ENCODE measurements around the gene KTN1. TPM values are rescaled to one million over a fixed set of nuclear protein-coding genes. Genes with fewer than 3 reads are reported as not detected.

The KTN1 gene
- polyA plus RNA-seq, 3 donors, result 4.6 to 31.4 (median 17.9) TPM

DNA sequence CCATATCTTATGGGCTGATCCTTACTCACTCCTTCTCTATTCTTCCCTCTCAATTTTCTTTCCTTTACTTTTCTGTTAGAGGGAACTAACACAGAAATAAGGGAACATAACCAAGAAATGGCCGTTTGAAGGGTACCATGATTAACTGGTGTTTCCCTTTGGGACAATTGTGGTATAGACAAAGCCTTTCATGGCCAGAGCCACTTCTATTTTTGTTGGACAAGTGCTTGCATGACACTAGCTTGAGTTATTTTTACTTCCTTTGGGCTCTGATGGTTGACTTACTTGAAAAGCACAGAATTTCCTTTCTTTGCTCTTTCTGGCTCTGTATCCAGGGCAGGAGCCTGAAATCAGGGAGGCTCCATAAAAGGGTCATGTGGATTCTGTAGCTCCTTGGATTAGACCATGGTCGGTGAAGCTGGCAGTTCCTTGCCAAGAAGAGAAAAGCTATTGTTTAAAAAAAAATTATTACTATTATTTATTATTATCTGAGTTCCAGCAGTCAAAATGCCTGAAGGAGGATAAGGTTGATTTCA is 130.6 kb downstream of the KTN1 start:
- Mint-ChIP-seq H3K4me1 (peaks cover 34% of the 10 kb centered on the region), H3K27ac (no peak overlapping the region), H3K9me3 (peaks cover 0 to 4% (median 0%) of the 10 kb centered on the region in 7 donors), H3K4me3 (no peak overlapping the region), H3K27me3 (ENCODE audit: low read depth in 3 of 3) (peaks cover 0 to 4% (median 0%) of the 10 kb centered on the region in 3 donors), H3K36me3 (no peaks in the 10 kb centered on the region)
- Histone ChIP-seq H3K27ac (ENCODE audit: low read depth in 1 of 2, low read length in 2 of 2) (no peak overlapping the region), H3K4me3 (replicated peaks in 1 of 3; ENCODE audit: low read depth in 2 of 3, low read length in 3 of 3) (no peak overlapping the region), H3K79me2 (ENCODE audit: insufficient read depth, low read length) (no peaks in the 10 kb centered on the region), H3K4me1 (ENCODE audit: control insufficient read depth in 1 of 2, insufficient read depth in 2 of 2, low read length in 2 of 2) (peaks cover 18 to 22% of the 10 kb centered on the region in 2 donors), H3K27me3 (ENCODE audit: control insufficient read depth in 2 of 2, insufficient read depth in 2 of 2, low read length in 2 of 2) (no peaks in the 10 kb centered on the region), H3K36me3 (replicated peaks in 1 of 2; ENCODE audit: control insufficient read depth in 1 of 2, insufficient read depth in 2 of 2, low read length in 2 of 2) (no peaks in the 10 kb centered on the region), H3K9ac (ENCODE audit: insufficient read depth, low read length, poor library complexity, severe bottlenecking) (no peak overlapping the region), H3K9me3 (replicated peaks in 1 of 2; ENCODE audit: control insufficient read depth in 1 of 2, insufficient read depth in 1 of 2, low read length in 2 of 2) (no peaks in the 10 kb centered on the region), H3K4me2 (replicated peaks; ENCODE audit: extremely low read depth, low read length, poor library complexity, severe bottlenecking) (no peak overlapping the region), H4K20me1 (ENCODE audit: insufficient read depth, low read length) (no peaks in the 10 kb centered on the region), H2AFZ (ENCODE audit: insufficient read depth, low read depth, low read length, poor library complexity, severe bottlenecking) (no peak overlapping the region)
- intact Hi-C loops (cut with micrococcal nuclease), result no loop called here
- TF ChIP-seq, protein P1, sequence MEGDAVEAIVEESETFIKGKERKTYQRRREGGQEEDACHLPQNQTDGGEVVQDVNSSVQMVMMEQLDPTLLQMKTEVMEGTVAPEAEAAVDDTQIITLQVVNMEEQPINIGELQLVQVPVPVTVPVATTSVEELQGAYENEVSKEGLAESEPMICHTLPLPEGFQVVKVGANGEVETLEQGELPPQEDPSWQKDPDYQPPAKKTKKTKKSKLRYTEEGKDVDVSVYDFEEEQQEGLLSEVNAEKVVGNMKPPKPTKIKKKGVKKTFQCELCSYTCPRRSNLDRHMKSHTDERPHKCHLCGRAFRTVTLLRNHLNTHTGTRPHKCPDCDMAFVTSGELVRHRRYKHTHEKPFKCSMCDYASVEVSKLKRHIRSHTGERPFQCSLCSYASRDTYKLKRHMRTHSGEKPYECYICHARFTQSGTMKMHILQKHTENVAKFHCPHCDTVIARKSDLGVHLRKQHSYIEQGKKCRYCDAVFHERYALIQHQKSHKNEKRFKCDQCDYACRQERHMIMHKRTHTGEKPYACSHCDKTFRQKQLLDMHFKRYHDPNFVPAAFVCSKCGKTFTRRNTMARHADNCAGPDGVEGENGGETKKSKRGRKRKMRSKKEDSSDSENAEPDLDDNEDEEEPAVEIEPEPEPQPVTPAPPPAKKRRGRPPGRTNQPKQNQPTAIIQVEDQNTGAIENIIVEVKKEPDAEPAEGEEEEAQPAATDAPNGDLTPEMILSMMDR (IDR thresholded peaks at IDR 0.05), result no peak
- no peak for DNase-seq
- WGBS (ENCODE audit: insufficient coverage), result 80% methylated on average over 1 of the region's 2 CpGs

DNA sequence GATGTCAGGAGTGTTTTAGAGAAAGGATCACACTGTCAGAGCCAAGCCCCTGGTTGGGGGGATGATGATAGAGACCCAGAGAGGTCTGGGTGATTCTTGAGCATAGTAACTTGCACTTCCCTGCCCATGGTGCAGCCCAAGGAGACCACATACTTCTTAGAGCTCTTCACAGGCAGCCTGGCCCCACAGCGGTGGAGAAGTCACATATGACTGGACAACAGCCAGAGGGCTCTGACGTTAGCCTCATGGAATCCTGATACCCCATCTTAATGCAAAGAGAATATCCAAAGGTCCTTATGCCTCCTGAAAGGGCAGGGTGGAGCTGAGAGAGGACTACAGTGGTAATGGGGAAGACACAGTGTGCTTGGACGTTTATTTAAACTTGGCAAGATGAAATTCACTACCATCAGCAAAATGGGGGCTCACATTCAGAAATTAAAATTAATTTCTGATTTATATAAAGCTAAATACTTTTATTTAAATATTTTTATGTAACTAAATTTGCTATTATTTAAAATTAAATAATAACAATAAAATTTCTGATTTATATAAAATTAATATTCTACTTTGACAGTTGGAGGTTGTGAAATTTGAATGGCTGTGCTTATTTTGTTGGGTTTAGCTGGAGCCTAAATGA is 131.3 kb downstream of the KTN1 start:
- no peaks in the 10 kb centered on the region for H3K36me3 Mint-ChIP-seq
- Histone ChIP-seq H3K4me2 (replicated peaks; ENCODE audit: extremely low read depth, low read length, poor library complexity, severe bottlenecking) (no peak overlapping the region), H3K27me3 (ENCODE audit: control insufficient read depth in 2 of 2, insufficient read depth in 2 of 2, low read length in 2 of 2) (no peaks in the 10 kb centered on the region), H3K79me2 (ENCODE audit: insufficient read depth, low read length) (no peaks in the 10 kb centered on the region), H3K4me3 (replicated peaks in 1 of 3; ENCODE audit: low read depth in 2 of 3, low read length in 3 of 3) (no peak overlapping the region), H3K36me3 (replicated peaks in 1 of 2; ENCODE audit: control insufficient read depth in 1 of 2, insufficient read depth in 2 of 2, low read length in 2 of 2) (no peaks in the 10 kb centered on the region), H3K9me3 (replicated peaks in 1 of 2; ENCODE audit: control insufficient read depth in 1 of 2, insufficient read depth in 1 of 2, low read length in 2 of 2) (no peaks in the 10 kb centered on the region), H2AFZ (ENCODE audit: insufficient read depth, low read depth, low read length, poor library complexity, severe bottlenecking) (no peak overlapping the region), H3K9ac (ENCODE audit: insufficient read depth, low read length, poor library complexity, severe bottlenecking) (no peak overlapping the region), H4K20me1 (ENCODE audit: insufficient read depth, low read length) (no peaks in the 10 kb centered on the region), H3K4me1 (ENCODE audit: control insufficient read depth in 1 of 2, insufficient read depth in 2 of 2, low read length in 2 of 2) (peaks cover 18 to 22% of the 10 kb centered on the region in 2 donors), H3K27ac (ENCODE audit: low read depth in 1 of 2, low read length in 2 of 2) (no peak overlapping the region)
- H3K27ac Mint-ChIP-seq, result no peak overlapping the region
- no peak overlapping the region for H3K4me3 Mint-ChIP-seq
- no peak for DNase-seq
- peaks cover 0 to 4% (median 0%) of the 10 kb centered on the region in 7 donors for H3K9me3 Mint-ChIP-seq
- WGBS (ENCODE audit: insufficient coverage), result no CpG with 5 or more reads among the region's 3 CpGs
- intact Hi-C loops (cut with micrococcal nuclease), result no loop called here
- TF ChIP-seq, protein P1 (IDR thresholded peaks at IDR 0.05), result no peak
- H3K27me3 Mint-ChIP-seq (ENCODE audit: low read depth in 3 of 3), result peaks cover 0 to 4% (median 1%) of the 10 kb centered on the region in 3 donors
- peaks cover 36% of the 10 kb centered on the region for H3K4me1 Mint-ChIP-seq

Data from CD14-positive monocyte (primary cell).